Measurements from ENCODE around the gene PIM1.
"Not testable (repeated sequence)": the region's sequence is repeated elsewhere in the genome, so short reads cannot be mapped to it uniquely, and the experiment has no call there.

PIM1 gene

DNA sequence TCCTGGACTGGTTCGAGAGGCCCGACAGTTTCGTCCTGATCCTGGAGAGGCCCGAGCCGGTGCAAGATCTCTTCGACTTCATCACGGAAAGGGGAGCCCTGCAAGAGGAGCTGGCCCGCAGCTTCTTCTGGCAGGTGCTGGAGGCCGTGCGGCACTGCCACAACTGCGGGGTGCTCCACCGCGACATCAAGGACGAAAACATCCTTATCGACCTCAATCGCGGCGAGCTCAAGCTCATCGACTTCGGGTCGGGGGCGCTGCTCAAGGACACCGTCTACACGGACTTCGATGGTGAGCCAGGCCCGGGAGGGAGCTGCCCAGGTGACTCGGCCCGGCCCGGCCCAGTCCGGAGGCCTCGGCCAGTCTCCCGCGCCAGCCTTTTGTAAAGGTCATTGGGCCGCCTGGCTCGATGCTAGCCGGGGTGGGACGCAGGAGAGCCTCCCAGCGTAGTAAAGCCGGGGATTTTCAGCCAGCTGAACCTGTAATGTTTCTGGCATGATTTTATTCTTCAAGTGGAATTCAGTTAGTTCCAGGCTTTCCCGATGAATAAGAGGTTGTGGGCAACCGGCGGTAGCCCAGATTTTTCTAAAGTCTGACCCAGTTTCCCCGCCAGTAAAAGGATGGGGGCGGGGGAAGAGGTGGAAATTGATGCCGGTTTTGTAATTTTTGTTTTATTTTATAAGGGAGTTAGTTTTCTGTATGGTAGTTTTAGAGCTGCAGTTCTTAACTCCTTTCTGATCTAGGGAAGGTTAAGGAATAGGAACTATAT is 1.4 kb downstream of the PIM1 start:
- no peak for DNase-seq (ENCODE audit: low read depth in 3 of 3)

DNA sequence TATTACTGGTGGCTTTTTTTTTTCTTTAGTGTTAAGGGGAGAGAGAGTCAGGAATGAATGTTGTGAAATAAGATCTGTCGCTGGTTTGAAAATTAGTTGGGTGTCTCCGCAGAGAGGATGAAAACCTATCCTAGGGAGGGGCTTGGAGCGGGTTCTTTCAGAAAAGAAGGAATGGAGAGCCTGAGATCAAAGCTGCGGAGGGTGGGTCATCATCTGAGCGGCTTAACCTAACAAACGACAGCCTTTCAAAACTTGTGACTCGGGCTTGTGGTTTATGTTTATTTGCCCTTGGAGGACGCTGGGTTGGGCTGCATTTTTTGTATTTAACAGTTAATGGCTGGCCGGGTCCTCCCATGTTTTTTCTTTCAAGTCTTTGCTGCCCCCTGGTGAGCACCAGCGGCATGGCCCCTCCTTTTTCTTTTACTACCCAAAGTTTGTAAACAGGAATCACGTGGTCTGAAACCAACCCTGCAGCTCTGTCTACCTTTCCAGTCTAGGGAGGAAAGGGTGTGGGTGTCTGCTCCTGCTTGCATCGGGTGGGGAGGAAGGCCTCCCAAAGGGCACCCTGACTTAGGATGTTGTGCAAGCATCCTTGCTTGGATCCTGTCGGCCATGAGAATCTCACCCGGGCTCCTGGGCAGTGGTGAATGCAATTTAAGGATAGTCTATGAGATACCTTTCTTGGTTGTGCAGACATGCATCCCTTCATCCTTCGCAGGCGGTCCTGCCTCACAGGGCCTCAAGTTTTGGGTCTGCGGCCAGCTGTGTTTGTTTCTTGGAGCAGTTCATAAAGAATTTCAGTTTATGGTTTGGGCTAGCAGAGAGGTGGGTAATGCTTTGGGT is 2.2 kb downstream of the PIM1 start:
- peak; percentile 78 to 80 (median 79) for DNase-seq (ENCODE audit: low read depth in 3 of 3)

DNA sequence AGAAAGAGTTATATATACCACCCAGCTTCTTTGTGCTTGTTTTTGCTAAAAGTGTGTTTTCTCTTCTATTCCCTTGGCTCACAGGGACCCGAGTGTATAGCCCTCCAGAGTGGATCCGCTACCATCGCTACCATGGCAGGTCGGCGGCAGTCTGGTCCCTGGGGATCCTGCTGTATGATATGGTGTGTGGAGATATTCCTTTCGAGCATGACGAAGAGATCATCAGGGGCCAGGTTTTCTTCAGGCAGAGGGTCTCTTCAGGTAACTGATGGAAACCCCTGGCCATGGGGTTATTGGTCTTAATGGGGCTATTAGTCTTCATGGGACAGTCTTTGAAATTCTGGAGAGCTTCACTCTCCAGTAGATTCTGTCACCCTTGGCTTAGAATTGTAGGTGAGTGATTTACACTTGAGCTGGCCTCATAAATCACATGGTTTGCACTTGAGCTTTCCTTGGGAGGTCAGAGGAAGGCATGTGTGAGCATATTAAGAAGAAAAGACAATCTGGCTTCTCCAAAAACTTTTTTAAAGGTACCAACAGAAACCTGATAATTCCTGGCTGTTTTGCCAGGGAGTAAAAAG is 3.0 kb downstream of the PIM1 start:
- no peak for DNase-seq (ENCODE audit: low read depth in 3 of 3)

DNA sequence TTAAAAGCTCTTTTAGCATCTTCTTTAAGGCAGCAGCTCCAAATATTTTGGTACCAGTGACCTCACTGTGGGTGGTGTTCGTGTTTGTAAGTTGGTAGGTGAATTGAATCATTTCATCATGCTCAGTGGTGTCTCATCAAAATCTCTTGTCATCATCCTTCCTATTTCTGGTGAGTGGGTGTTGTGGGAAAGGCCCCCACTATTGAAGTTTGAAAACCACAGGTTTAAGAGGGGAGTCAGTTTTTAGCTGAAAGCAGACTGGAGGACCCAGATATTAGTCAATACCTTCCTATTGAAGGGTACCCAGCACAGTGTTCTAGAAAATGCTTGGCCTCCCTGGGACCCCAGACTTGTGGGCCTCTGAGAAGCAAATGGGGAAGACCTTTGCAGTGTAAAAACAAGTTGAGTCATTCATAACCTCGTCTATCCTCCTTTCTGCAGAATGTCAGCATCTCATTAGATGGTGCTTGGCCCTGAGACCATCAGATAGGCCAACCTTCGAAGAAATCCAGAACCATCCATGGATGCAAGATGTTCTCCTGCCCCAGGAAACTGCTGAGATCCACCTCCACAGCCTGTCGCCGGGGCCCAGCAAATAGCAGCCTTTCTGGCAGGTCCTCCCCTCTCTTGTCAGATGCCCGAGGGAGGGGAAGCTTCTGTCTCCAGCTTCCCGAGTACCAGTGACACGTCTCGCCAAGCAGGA is 3.7 kb downstream of the PIM1 start:
- DNase-seq (ENCODE audit: low read depth in 3 of 3): peak in 1 of 3 donors; percentile 46

DNA sequence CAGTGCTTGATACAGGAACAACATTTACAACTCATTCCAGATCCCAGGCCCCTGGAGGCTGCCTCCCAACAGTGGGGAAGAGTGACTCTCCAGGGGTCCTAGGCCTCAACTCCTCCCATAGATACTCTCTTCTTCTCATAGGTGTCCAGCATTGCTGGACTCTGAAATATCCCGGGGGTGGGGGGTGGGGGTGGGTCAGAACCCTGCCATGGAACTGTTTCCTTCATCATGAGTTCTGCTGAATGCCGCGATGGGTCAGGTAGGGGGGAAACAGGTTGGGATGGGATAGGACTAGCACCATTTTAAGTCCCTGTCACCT is 4.2 kb downstream of the PIM1 start:
- no peak for DNase-seq (ENCODE audit: low read depth in 3 of 3)

DNA sequence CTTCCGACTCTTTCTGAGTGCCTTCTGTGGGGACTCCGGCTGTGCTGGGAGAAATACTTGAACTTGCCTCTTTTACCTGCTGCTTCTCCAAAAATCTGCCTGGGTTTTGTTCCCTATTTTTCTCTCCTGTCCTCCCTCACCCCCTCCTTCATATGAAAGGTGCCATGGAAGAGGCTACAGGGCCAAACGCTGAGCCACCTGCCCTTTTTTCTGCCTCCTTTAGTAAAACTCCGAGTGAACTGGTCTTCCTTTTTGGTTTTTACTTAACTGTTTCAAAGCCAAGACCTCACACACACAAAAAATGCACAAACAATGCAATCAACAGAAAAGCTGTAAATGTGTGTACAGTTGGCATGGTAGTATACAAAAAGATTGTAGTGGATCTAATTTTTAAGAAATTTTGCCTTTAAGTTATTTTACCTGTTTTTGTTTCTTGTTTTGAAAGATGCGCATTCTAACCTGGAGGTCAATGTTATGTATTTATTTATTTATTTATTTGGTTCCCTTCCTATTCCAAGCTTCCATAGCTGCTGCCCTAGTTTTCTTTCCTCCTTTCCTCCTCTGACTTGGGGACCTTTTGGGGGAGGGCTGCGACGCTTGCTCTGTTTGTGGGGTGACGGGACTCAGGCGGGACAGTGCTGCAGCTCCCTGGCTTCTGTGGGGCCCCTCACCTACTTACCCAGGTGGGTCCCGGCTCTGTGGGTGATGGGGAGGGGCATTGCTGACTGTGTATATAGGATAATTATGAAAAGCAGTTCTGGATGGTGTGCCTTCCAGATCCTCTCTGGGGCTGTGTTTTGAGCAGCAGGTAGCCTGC is 4.8 kb downstream of the PIM1 start:
- no peak for DNase-seq (ENCODE audit: low read depth in 3 of 3)

DNA sequence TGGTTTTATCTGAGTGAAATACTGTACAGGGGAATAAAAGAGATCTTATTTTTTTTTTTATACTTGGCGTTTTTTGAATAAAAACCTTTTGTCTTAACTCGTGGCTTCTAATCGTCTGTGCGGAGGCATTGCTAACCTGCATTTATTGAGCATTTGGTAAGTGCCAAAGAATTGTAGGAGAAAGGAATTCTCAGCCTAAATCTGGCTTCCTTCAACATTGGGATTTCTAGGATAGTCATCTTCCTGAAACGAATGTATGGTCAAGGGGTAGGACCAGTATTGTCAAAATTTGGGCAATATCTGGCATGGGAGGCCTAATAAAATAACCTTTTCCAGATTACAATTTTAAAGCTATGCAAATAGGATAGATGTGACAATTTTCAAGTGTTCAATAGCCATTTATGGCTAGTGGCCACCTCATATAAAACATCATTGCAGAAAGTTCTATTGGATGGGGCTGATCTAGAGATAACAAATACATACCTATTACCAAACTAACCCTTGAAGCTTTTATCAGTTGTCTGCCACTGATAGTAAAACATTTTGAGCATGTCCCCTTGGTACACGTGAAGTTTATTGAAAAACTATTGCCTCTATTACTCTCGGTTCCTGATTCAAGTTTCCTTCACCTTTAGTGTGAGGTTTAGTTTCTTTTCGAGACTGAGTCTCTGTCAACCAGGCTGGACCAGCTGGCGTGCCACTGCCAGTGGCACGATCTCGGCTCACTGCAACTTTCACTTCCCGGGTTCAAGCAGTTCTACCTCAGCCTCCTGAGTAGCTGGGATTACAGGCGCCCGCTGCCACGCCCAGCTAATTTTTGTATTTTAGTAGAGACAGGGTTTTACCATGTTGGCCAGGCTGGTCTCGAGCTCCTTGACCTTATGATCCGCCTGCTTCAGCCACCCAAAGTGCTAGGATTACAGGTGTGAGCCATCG is 5.6 kb downstream of the PIM1 start:
- DNase-seq (ENCODE audit: low read depth in 3 of 3): no peak

DNA sequence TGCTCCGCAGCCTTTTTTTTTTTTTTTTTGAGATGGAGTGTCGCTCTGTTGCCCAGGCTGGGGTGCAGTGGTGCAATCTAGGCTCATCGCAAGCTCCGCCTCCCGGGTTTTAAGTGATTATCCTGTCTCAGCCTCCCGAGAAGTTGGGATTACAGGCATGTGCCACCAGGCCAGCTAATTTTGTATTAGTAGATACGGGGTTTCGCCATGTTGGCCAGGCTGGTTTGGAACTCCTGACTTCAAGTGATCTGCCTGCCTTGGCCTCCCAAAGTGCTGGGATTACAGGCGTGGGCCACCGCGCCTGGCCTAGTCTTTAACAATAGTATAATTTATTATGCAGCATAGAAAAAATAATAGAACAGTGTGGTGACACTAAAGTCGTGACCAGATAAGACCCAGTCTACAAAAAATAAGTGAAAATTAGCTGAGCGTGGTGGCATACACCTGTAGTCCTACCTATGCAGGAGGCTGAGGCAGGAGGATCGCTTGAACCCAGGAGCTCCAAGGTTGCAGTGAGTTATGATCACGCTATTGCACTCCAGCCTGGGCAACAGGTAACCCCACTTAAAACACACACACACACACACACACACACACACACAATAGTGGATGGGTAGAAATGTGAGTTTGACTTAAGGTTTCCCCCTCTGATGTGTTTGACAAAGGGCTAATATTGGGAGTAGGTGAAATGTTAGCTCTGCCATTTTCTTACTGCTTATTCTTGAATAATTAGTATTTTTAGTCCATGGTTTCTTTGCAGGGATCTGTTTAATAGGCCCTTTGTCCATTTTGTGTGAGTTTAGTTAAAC is 6.5 kb downstream of the PIM1 start:
- DNase-seq (ENCODE audit: low read depth in 3 of 3): no peak

DNA sequence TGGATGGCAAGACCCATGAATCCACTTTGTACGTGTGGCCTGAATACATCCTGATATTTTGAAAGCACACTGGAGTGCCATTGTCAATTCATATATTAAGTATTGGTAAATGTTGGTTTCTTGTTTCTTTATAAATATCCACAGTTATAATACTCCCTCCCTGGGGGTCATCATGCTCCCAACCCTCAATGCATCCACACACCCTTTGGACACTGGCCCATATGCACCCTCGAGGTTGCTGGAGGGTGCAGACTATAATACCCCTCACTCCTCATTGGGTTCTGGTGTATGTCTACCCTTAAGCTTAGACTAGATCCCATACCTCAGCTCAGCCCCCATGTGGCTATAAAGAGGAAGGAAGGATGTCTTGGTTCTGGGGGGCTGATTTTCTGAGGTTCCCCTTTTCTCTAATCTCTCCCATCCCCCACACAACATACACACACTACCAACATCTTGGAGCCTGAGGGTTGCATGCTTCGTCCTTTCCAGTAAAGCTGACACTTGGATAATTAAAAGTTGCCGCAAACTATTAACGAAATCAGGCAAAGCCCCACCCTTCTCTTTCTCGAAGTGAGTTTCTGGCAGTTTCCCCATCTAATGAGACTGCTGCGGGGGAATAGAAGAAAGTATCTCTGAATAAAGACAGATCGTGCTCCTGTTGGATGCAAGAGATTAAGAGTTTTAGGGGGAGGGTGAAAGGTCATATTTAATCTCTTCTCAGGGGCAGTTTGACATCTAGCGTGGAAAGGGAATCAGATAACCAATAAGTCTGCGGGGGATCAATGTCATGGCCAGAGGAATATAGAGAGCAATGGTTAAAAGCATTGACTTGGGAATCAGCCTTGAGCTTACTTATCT is 7.4 kb downstream of the PIM1 start:
- no peak for DNase-seq (ENCODE audit: low read depth in 3 of 3)

DNA sequence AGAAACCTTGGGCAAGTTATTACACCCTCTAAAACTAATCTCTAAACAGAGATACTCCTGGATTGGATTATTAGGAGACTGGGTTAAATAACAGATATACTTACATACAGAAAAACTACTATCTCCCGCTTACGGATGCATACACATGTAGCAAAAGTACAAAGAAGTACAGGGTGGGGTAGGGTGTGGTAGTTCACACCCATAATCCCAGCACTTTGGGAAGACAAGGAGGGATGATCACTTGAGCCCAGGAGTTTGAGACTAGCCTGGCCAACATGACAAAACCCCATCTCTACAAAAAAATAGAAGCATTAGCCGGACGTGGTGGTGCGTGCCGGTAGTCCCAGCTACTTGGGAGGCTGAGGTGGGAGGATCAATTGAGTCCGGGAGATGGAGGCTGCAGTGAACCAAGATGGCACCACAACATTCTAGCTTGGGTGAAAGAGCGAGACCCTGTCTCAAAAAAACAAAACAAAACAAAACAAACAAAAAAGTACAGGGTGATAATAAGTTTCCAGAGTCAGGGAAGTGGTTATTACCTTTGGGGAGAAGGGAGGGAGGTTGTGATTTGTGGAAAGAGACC is 8.1 kb downstream of the PIM1 start:
- no peak for DNase-seq (ENCODE audit: low read depth in 3 of 3)

DNA sequence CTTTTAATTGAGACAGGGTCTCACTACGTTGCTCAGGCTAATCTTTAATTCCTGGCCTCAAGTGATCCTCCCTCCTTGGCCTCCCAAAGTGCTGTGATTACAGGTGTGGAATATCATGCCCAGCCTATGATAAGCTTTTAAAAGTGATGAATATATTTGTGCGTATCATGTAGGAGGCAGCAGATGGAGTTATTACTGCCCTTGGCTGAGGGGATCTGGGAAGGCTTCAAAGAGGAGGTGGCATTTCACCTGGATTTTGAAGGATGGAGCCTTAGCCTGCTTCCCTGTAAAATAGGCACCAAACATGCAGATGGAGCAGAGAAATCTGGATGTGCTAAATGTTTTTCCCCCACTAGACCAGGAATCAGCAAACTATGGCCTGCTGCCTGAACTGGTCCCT is 10.1 kb downstream of the PIM1 start:
- no peak for DNase-seq (ENCODE audit: low read depth in 3 of 3)

DNA sequence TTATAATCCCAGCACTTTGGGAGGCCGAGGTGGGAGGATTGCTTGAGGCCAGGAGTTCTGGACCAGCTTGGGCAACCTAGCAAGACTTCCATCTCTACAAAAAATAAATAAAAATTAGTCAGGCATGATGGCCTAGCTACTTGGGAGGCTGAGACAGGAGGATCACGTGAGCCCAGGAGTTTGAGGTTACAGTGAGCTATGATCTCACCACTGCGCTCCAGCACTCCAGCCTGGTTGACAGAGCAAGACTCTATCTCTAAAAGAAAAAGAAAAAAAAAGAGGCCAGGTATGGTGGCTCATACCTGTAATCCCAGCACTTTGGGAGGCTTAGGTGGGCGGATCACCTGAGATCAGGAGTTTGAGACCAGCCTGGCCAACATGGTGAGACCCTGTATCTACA is 10.7 kb downstream of the PIM1 start:
- not testable (repeated sequence) for DNase-seq (ENCODE audit: low read depth in 3 of 3)

DNA sequence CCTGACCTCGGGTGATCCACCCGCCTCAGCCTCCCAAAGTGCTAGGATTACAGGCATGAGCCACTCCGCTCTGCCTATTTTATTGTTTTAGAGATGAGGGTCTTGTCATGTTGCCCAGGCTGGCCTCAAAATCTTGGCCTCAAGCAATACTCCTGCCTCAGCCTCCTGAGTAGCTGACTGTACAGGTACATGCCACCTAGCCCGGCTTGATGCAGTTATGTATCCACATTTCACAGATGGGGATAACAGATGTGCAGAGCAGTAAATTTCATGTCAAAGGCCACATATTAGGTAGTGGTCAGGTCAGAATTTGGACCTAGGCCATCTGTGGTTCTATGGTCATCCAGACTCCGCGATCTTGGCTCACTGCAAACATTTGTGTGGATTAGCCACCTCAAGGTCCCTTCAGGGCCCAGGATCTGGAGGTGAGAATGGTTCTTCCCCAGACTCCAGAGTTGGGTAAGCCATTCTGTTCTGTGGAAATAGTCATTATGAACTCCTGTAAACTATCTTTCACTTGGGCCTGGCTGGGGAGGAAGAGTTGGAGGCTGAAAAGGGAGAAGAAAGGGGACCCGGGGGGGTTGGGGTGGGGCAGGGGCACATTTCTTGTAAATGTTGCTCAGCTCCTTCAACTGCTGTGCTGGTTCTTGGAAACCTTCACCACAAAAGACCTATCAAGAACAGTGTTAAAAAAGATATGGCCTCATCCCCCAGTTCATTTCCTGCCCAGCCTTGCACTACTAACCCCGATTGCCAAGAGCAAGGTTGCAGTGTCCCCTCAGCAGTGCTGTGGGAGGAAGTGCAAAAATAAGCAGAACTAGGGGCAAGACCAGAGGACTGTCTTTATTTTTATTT is 13.0 kb downstream of the PIM1 start:
- DNase-seq (ENCODE audit: low read depth in 3 of 3): peak in 2 of 3 donors; percentile 47 to 48

DNA sequence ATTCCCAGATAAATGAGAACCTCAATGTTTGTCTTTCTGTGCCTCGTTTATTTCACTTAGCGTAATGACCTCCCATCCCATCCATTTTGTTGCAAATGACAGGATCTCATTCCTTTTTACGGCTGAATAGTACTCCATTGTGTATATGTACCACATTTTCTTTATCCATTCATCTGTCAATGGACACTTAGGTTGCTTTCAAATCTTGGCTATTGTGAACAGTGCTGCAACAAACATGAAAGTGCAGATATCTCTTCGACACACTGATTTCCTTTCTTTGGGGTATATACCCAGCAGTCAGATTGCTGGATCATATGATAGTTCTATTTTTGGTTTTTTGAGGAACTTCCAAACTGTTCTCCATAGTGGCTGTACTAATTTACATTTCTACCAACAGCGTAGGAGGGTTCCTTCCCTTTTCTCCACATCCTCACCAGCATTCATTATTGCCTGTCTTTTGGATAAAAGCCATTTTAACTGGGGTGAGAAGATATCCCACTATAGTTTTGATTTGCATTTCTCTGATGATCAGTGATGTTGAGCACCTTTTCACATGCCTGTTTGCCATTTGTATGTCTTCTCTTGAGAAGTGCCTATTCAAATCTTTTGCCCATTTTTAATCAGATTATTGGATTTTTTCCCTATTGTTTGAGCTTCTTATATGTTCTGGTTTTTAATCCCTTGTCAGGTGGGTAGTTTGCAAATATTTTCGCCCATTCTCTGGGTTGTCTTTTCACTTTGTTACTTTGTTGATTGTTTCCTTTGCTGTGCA is 16.2 kb downstream of the PIM1 start:
- DNase-seq (ENCODE audit: low read depth in 3 of 3): not testable (repeated sequence)

DNA sequence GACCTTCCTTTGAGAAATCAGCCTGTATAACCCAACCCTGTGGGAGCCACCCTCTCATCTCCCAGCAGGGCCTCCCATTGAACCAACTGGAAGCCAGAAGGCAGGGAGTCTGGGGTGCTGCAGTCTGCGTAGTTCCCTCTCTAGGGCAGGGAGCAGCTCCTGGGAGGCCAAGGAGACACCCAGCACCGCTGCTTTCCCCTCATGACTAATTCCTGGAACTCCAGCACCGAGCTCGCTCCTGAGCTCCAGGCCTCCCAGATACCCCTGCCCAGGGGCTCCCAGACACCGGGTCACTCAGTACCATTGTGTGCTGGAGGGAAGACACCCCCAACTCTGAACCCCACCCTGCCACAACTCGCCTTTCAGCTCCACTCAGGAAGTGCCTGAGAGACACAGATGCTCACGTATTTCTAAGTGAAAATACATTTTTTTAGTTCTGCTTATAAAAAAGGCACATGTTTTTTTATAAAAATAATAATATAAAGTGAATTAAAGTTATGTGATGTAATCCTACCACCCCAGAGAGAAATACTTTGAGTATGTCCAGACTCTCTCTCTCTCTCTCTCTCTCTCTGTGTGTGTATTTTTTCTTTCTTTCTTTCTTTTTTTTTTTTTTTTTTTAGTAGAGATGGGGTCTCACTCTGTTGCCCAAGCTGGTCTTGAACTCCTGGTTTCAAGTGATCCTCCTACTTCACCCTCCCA is 17.5 kb downstream of the PIM1 start:
- no peak for DNase-seq (ENCODE audit: low read depth in 3 of 3)
